Type B pancreatic cell (in vitro differentiated cells): ENCODE results near the gene GNB1L. TPM values are rescaled to one million over a fixed set of nuclear protein-coding genes. Genes with fewer than 3 reads are reported as not detected.

Source experiments
- DNase-seq: peaks from one replicate; pipeline ENCODE4 v3.0.0; 2021; ENCODE audit warnings: mixed read lengths; ENCODE audit not compliant: unreplicated experiment; ENCODE audit errors: extremely low spot score
- H3K27ac Mint-ChIP-seq: 2 replicates; pipeline ENCODE4 v1.8.0; 2021; ENCODE audit warnings: mild to moderate bottlenecking, mixed read lengths
- H3K27me3 Mint-ChIP-seq: 2 replicates; pipeline ENCODE4 v1.8.0; 2021; ENCODE audit warnings: mixed read lengths
- H3K36me3 Mint-ChIP-seq: 2 replicates; pipeline ENCODE4 v1.8.0; 2021; ENCODE audit warnings: mixed read lengths
- H3K4me1 Mint-ChIP-seq: one replicate; pipeline ENCODE4 v1.8.0; 2021; ENCODE audit warnings: mixed read lengths; ENCODE audit not compliant: unreplicated experiment
- H3K4me3 Mint-ChIP-seq: 2 replicates; pipeline ENCODE4 v1.8.0; 2021; ENCODE audit warnings: mild to moderate bottlenecking, mixed read lengths
- H3K9me3 Mint-ChIP-seq: 2 replicates; pipeline ENCODE4 v1.8.0; 2021; ENCODE audit warnings: mixed read lengths
- CTCF ChIP-seq: fragments of 200-600 bp; sonication (generic); conservative IDR thresholded peaks from 2 replicates; pipeline ENCODE4 v1.5.0; 2021; ENCODE audit warnings: antibody characterized with exemption, mild to moderate bottlenecking
- total RNA-seq: library from RNA; stranded (reverse); gene quantifications from 2 replicates; pipeline ENCODE4 v1.2.1, GENCODE V29; 2021; ENCODE audit warnings: low replicate concordance

GNB1L gene
- total RNA-seq, 1 donor from 2014 or later = 7.7 TPM

- Mint-ChIP-seq H3K36me3 (no peaks in the 10 kb centered on the region), H3K4me3 (no peak overlapping the region), H3K4me1 (no peaks in the 10 kb centered on the region), H3K27me3 (no peaks in the 10 kb centered on the region), H3K27ac (no peak overlapping the region), H3K9me3 (no peaks in the 10 kb centered on the region)
- no peak for TF ChIP-seq CTCF
- DNase-seq = no peak
These were observed 118.8 kb downstream of the GNB1L start for GRCh38 chr22:19735665-19736510.

- Mint-ChIP-seq H3K36me3 (no peaks in the 10 kb centered on the region), H3K27ac (no peak overlapping the region)
These were observed 119.8 kb downstream of the GNB1L start for GRCh38 chr22:19734837-19735382.

GRCh38 chr22:19734163-19734562 is 120.5 kb downstream of the GNB1L start:
- no peak overlapping the region for H3K4me3 Mint-ChIP-seq
- no peak for TF ChIP-seq CTCF
- H3K27ac Mint-ChIP-seq = no peak overlapping the region
- DNase-seq = no peak
- peaks cover 9% of the 10 kb centered on the region for H3K27me3 Mint-ChIP-seq
- H3K4me1 Mint-ChIP-seq = no peaks in the 10 kb centered on the region
- H3K36me3 Mint-ChIP-seq = no peaks in the 10 kb centered on the region
- no peaks in the 10 kb centered on the region for H3K9me3 Mint-ChIP-seq

More at GRCh38 chr22:19734837-19735382, 119.8 kb downstream of the GNB1L start:
- Mint-ChIP-seq H3K9me3 (no peaks in the 10 kb centered on the region), H3K4me1 (no peaks in the 10 kb centered on the region), H3K4me3 (no peak overlapping the region), H3K27me3 (peaks cover 6% of the 10 kb centered on the region)
- TF ChIP-seq CTCF = no peak
- DNase-seq = no peak

GRCh38 chr22:19733755-19734154 is 120.9 kb downstream of the GNB1L start:
- no peak for DNase-seq
- H3K27ac Mint-ChIP-seq = no peak overlapping the region
- H3K4me3 Mint-ChIP-seq = no peak overlapping the region
- H3K4me1 Mint-ChIP-seq = no peaks in the 10 kb centered on the region
- TF ChIP-seq CTCF = no peak
- no peaks in the 10 kb centered on the region for H3K9me3 Mint-ChIP-seq
- H3K27me3 Mint-ChIP-seq = peaks cover 13% of the 10 kb centered on the region
- H3K36me3 Mint-ChIP-seq = no peaks in the 10 kb centered on the region

Other genes starting within 250 kb of the GNB1L start
- gene SEPTIN5, start 140.4 kb downstream of the GNB1L start, total RNA-seq = 45.7 and 54.6 TPM in 2 replicates
- 1.9 and 2.4 TPM in 2 replicates for gene GP1BB, start 131.3 kb downstream of the GNB1L start, total RNA-seq
- gene TBX1, start 94.1 kb downstream of the GNB1L start, total RNA-seq = 2.4 and 3.4 TPM in 2 replicates
- 28.8 and 39.1 TPM in 2 replicates for gene RTL10, start within 50 bp of the GNB1L start, total RNA-seq
- 87.2 and 87.4 TPM in 2 replicates for gene COMT, start 86.9 kb upstream of the GNB1L start, total RNA-seq
- 13.2 and 25.1 TPM in 2 replicates for gene TXNRD2, start 86.9 kb upstream of the GNB1L start, total RNA-seq
- 40.8 and 55.3 TPM in 2 replicates for gene ARVCF, start 161.9 kb upstream of the GNB1L start, total RNA-seq
- gene TANGO2, start 166.2 kb upstream of the GNB1L start, total RNA-seq = 17.4 and 32.1 TPM in 2 replicates
- 39.0 and 61.3 TPM in 2 replicates for gene DGCR8, start 225.4 kb upstream of the GNB1L start, total RNA-seq